Left colon (tissue), 2 donors: ENCODE measurements around the gene HSPA1L. TPM values are rescaled to one million over a fixed set of nuclear protein-coding genes. Genes with fewer than 3 reads are reported as not detected.
"Not testable (repeated sequence)": the region's sequence is repeated elsewhere in the genome, so short reads cannot be mapped to it uniquely, and the experiment has no call there.

ENCODE experiments used
- ATAC-seq: fragments of 200-7000 bp; cut with Tn5 transposase; one replicate; pipeline ENCODE4 v1.9.1; 2020; ENCODE audit warnings: mild to moderate bottlenecking, moderate library complexity
- DNase-seq, 2 donors: peaks; one replicate each; pipeline ENCODE4 v3.0.0-alpha.2; 2020
- intact Hi-C, 2 donors: fragments of 100-400 bp; cut with DNase I in 1 of 2; cut with micrococcal nuclease in 1 of 2; formaldehyde crosslinking; loops; one replicate each; pipeline versions ENCODE4 v1.11.2 to v1.14.0; 2022; cut with DNase I, micrococcal nuclease
- long read RNA-seq: library from polyadenylated mRNA; unstranded; transcript quantifications from one replicate; pipeline ENCODE4 v2.0.0, GENCODE V29; 2021
- total RNA-seq, 2 donors: library from RNA; stranded (reverse); fragmentation: NEBNext Ultra II Directional; extraction: Animal tissue kit (Norgen Biotek cat#: 25700); gene quantifications; one replicate each; pipeline ENCODE4 v1.2.1, GENCODE V29; 2021
- donor health status: DM: no; HTN: no; CAD: no.
- donor health status: DM: yes; HTN: yes; CAD: no.

HSPA1L gene
- 1 to 10 TPM in 1 of 2 donors, under 1 TPM in 1; 0.89 to 1.1 TPM for total RNA-seq
- long read RNA-seq, partial matches to known transcripts, result 0 of 1 reads
- long read RNA-seq, other reads (novel, unspliced or antisense), result 1 of 1 reads

- ATAC-seq (peak; percentile 77), DNase-seq (peak; percentile 93 to 98)
- intact Hi-C loops, result no loop called here
Observed at GRCh38 chr6:31815025-31815838, at the start of gene HSPA1L, which contains the start of gene HSPA1A. Gene HSPA1L, minus strand, starts transcription at chr6:31815283. Its CDS starts 3,311 bp downstream, at chr6:31811972. Gene HSPA1A, plus strand, starts transcription at chr6:31815543. Its CDS starts 214 bp downstream, at chr6:31815757.

- ATAC-seq (no peak), DNase-seq (no peak)
- intact Hi-C loops, result no loop called here
Observed at GRCh38 chr6:31864818-31865204, 49.7 kb upstream of the HSPA1L start.

GRCh38 chr6:31864123-31864562, 49.1 kb upstream of the HSPA1L start:
- ATAC-seq, DNase-seq, intact Hi-C loops: not testable (repeated sequence)

GRCh38 chr6:31862344-31863235, 47.5 kb upstream of the HSPA1L start, which contains the start of gene NEU1:
Gene NEU1, minus strand, starts transcription at chr6:31862821. Its CDS starts 45 bp downstream, at chr6:31862776.
- ATAC-seq, result peak; percentile 95
- intact Hi-C loops, result no loop called here

GRCh38 chr6:31861919-31862343, 46.8 kb upstream of the HSPA1L start:
- intact Hi-C loops, result no loop called here
- ATAC-seq (no peak), DNase-seq (no peak)

More at GRCh38 chr6:31862344-31863235, 47.5 kb upstream of the HSPA1L start, which contains the start of gene NEU1:
- DNase-seq, result peak; percentile 98 to 100

GRCh38 chr6:31861150-31861549, 46.1 kb upstream of the HSPA1L start:
- no peak for ATAC-seq

GRCh38 chr6:31860349-31860748, 45.3 kb upstream of the HSPA1L start:
- DNase-seq, result no peak
- ATAC-seq, result no peak
- intact Hi-C loops, result no loop called here

More at GRCh38 chr6:31861150-31861549, 46.1 kb upstream of the HSPA1L start:
- no peak for DNase-seq
- intact Hi-C loops, result no loop called here

- intact Hi-C loops, result no loop called here
- no peak for DNase-seq
- ATAC-seq, result no peak
Observed at GRCh38 chr6:31859923-31860322, 44.8 kb upstream of the HSPA1L start.

GRCh38 chr6:31858707-31859106, 43.6 kb upstream of the HSPA1L start:
- ATAC-seq (no peak), DNase-seq (no peak)
- intact Hi-C loops, result no loop called here

- DNase-seq, intact Hi-C loops, ATAC-seq: not testable (repeated sequence)
Observed at GRCh38 chr6:31857774-31858173, 42.7 kb upstream of the HSPA1L start.

GRCh38 chr6:31851980-31852718, 37.1 kb upstream of the HSPA1L start:
- intact Hi-C loops, result not testable (repeated sequence)

GRCh38 chr6:31851485-31851832, 36.4 kb upstream of the HSPA1L start:
- intact Hi-C loops, result no loop called here
- no peak for DNase-seq
- peak; percentile 46 for ATAC-seq

More at GRCh38 chr6:31851980-31852718, 37.1 kb upstream of the HSPA1L start:
- ATAC-seq, DNase-seq: not testable (repeated sequence)

GRCh38 chr6:31850765-31851484, 35.8 kb upstream of the HSPA1L start:
- intact Hi-C loops, result no loop called here
- ATAC-seq, result no peak
- DNase-seq, result no peak

GRCh38 chr6:31847276-31847978, 32.3 kb upstream of the HSPA1L start:
- intact Hi-C loops, result no loop called here
- DNase-seq (no peak), ATAC-seq (peak; percentile 62)

- intact Hi-C loops, result no loop called here
- ATAC-seq, result no peak
- DNase-seq, result no peak
Observed at GRCh38 chr6:31844507-31844906, 29.4 kb upstream of the HSPA1L start.

- no peak for ATAC-seq
Observed at GRCh38 chr6:31842053-31842452, 27.0 kb upstream of the HSPA1L start.

GRCh38 chr6:31839779-31840126, 24.7 kb upstream of the HSPA1L start:
- ATAC-seq, intact Hi-C loops, DNase-seq: not testable (repeated sequence)

More at GRCh38 chr6:31842053-31842452, 27.0 kb upstream of the HSPA1L start:
- intact Hi-C loops, result no loop called here
- no peak for DNase-seq
